ENCODE measurements around the gene DOK3.
"Not testable (repeated sequence)": the region's sequence is repeated elsewhere in the genome, so short reads cannot be mapped to it uniquely, and the experiment has no call there.

Gene DOK3

GRCh38 chr5:177487975-177488374, 21.7 kb downstream of the DOK3 start:
- Histone ChIP-seq H3K27me3 (ENCODE audit: insufficient read depth, low read length) (no peaks in the 10 kb centered on the region), H3K9me2 (ENCODE audit: low read depth, low read length) (no peaks in the 10 kb centered on the region), H3K4me1 (ENCODE audit: insufficient read depth, low read length, severe bottlenecking) (peaks cover 27% of the 10 kb centered on the region), H2AFZ (ENCODE audit: low read length) (no peak overlapping the region), H3K9me3 (ENCODE audit: low read length) (no peaks in the 10 kb centered on the region), H3K9ac (ENCODE audit: low read length) (no peak overlapping the region), H3K79me2 (ENCODE audit: insufficient read depth, low read length) (no peaks in the 10 kb centered on the region), H3K27ac (ENCODE audit: low read depth, low read length, poor library complexity, severe bottlenecking) (no peak overlapping the region), H3F3A (ENCODE audit: insufficient read depth, low read length) (no peaks in the 10 kb centered on the region), H4K20me1 (ENCODE audit: insufficient read depth, low read length) (no peaks in the 10 kb centered on the region), H3K4me3 (ENCODE audit: low read depth, low read length, poor library complexity, severe bottlenecking) (no peak overlapping the region), H3K36me3 (ENCODE audit: insufficient read depth, low read length) (peaks cover 14% of the 10 kb centered on the region), H3K4me2 (ENCODE audit: low read length) (no peak overlapping the region)
- peak; percentile 23; the same call in 1 of the 2 replicates for TF ChIP-seq CTCF (IDR thresholded peaks at IDR 0.05; ENCODE audit: low read length)
- no peak for TF ChIP-seq EZH2 (IDR thresholded peaks at IDR 0.05; ENCODE audit: borderline replicate concordance, low read length)

- H4K20me1 ChIP-seq (ENCODE audit: insufficient read depth, low read length) = no peaks in the 10 kb centered on the region
- peaks cover 27% of the 10 kb centered on the region for H3K4me1 ChIP-seq (ENCODE audit: insufficient read depth, low read length, severe bottlenecking)
- TF ChIP-seq CTCF (IDR thresholded peaks at IDR 0.05; ENCODE audit: low read length) = no peak
- TF ChIP-seq EZH2 (IDR thresholded peaks at IDR 0.05; ENCODE audit: borderline replicate concordance, low read length) = no peak
- no peak overlapping the region for H3K4me2 ChIP-seq (ENCODE audit: low read length)
- no peak overlapping the region for H3K4me3 ChIP-seq (ENCODE audit: low read depth, low read length, poor library complexity, severe bottlenecking)
- no peaks in the 10 kb centered on the region for H3F3A ChIP-seq (ENCODE audit: insufficient read depth, low read length)
- H3K9me3 ChIP-seq (ENCODE audit: low read length) = no peaks in the 10 kb centered on the region
- H3K27ac ChIP-seq (ENCODE audit: low read depth, low read length, poor library complexity, severe bottlenecking) = no peak overlapping the region
- no peaks in the 10 kb centered on the region for H3K27me3 ChIP-seq (ENCODE audit: insufficient read depth, low read length)
- no peak overlapping the region for H2AFZ ChIP-seq (ENCODE audit: low read length)
- no peak overlapping the region for H3K9ac ChIP-seq (ENCODE audit: low read length)
- no peaks in the 10 kb centered on the region for H3K9me2 ChIP-seq (ENCODE audit: low read depth, low read length)
- H3K79me2 ChIP-seq (ENCODE audit: insufficient read depth, low read length) = no peaks in the 10 kb centered on the region
- H3K36me3 ChIP-seq (ENCODE audit: insufficient read depth, low read length) = peaks cover 14% of the 10 kb centered on the region
These were observed 22.5 kb downstream of the DOK3 start for GRCh38 chr5:177487144-177487543.

GRCh38 chr5:177486256-177486655, 23.4 kb downstream of the DOK3 start:
- peaks cover 26% of the 10 kb centered on the region for H3K4me1 ChIP-seq (ENCODE audit: insufficient read depth, low read length, severe bottlenecking)
- no peak overlapping the region for H3K4me2 ChIP-seq (ENCODE audit: low read length)
- no peaks in the 10 kb centered on the region for H3K9me2 ChIP-seq (ENCODE audit: low read depth, low read length)
- H2AFZ ChIP-seq (ENCODE audit: low read length) = no peak overlapping the region
- H3K79me2 ChIP-seq (ENCODE audit: insufficient read depth, low read length) = no peaks in the 10 kb centered on the region
- no peak overlapping the region for H3K4me3 ChIP-seq (ENCODE audit: low read depth, low read length, poor library complexity, severe bottlenecking)
- TF ChIP-seq CTCF (IDR thresholded peaks at IDR 0.05; ENCODE audit: low read length) (no peak), EZH2 (IDR thresholded peaks at IDR 0.05; ENCODE audit: borderline replicate concordance, low read length) (no peak)
- no peak overlapping the region for H3K27ac ChIP-seq (ENCODE audit: low read depth, low read length, poor library complexity, severe bottlenecking)
- H3F3A ChIP-seq (ENCODE audit: insufficient read depth, low read length) = no peaks in the 10 kb centered on the region
- no peaks in the 10 kb centered on the region for H3K27me3 ChIP-seq (ENCODE audit: insufficient read depth, low read length)
- H3K36me3 ChIP-seq (ENCODE audit: insufficient read depth, low read length) = peaks cover 14% of the 10 kb centered on the region
- H4K20me1 ChIP-seq (ENCODE audit: insufficient read depth, low read length) = no peaks in the 10 kb centered on the region
- H3K9me3 ChIP-seq (ENCODE audit: low read length) = no peaks in the 10 kb centered on the region
- no peak overlapping the region for H3K9ac ChIP-seq (ENCODE audit: low read length)

GRCh38 chr5:177485753-177486152, 23.9 kb downstream of the DOK3 start:
- not testable (repeated sequence) for H3K27me3 ChIP-seq (ENCODE audit: insufficient read depth, low read length); H3K9ac ChIP-seq (ENCODE audit: low read length); H3K9me2 ChIP-seq (ENCODE audit: low read depth, low read length); H3K4me3 ChIP-seq (ENCODE audit: low read depth, low read length, poor library complexity, severe bottlenecking); H3K27ac ChIP-seq (ENCODE audit: low read depth, low read length, poor library complexity, severe bottlenecking); H4K20me1 ChIP-seq (ENCODE audit: insufficient read depth, low read length); H3K4me2 ChIP-seq (ENCODE audit: low read length); H3K79me2 ChIP-seq (ENCODE audit: insufficient read depth, low read length); H3F3A ChIP-seq (ENCODE audit: insufficient read depth, low read length); H3K9me3 ChIP-seq (ENCODE audit: low read length); H2AFZ ChIP-seq (ENCODE audit: low read length)
- peaks cover 14% of the 10 kb centered on the region for H3K36me3 ChIP-seq (ENCODE audit: insufficient read depth, low read length)
- H3K4me1 ChIP-seq (ENCODE audit: insufficient read depth, low read length, severe bottlenecking) = peaks cover 21% of the 10 kb centered on the region

Data from OCI-LY1 (cell line).